ENCODE results near the gene CYP27A1.

DNA sequence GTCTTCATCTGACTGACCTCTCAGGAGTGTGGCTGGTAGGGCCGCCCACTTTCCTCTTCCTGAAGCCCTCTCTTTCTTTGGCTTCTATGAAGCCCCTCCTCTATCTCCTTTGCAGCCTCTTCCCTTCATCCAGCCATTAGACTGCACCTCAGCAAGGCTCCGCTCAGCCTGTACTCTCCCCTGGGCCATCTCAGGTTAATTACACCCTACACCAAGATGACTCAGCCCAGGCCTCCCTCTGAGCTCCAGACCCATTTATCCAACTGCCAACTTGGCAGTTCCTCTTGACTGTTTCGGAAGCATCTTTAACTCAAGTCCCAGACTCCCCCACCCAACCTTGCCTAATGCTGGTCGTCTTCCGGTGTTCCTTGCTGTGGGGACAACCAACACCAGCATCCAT is 71.8 kb downstream of the CYP27A1 start:
- TF ChIP-seq CTCF (conservative IDR thresholded peaks at IDR 0.05; ENCODE audit: low read length) (no peak), EZH2phosphoT487 (IDR thresholded peaks at IDR 0.05; ENCODE audit: borderline replicate concordance, low read depth, low read length) (no peak)
